Measurements from ENCODE around the gene RECQL5.

DNA sequence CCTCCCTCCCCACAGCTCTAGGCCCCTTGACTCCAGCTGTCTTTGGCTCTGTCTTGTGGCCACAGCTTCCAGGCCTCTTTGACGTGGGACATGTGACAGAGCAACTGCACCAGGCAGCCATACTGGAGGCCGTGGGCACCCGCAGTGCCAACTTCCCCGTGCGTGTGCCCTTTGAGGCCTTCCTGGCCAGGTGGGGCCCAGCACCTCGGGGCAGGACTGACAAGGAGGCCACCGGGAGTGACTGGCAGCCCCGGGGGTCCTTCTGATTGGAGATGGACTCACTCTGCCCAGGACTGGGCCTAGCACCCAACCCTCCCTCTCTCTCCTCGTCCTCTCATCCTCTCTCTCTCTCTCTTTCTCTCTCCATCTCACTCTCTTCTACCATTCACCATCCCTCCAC lies 63.8 kb downstream of the RECQL5 start:
- TF ChIP-seq CTCF (IDR thresholded peaks at IDR 0.05) = no peak
- TF ChIP-seq EP300 (IDR thresholded peaks at IDR 0.05) = no peak
- TF ChIP-seq POLR2A (IDR thresholded peaks at IDR 0.05; ENCODE audit: low read depth) = no peak

Measured in esophagus muscularis mucosa (tissue), 4 donors.